PC-3 (cell line): ENCODE measurements around the gene SH3BP4. TPM values are rescaled to one million over a fixed set of nuclear protein-coding genes. Genes with fewer than 3 reads are reported as not detected.

Experiments used
- ATAC-seq: fragments of 200-7000 bp; cut with Tn5 transposase; 2 replicates; pipeline ENCODE4 v1.9.1; 2020; ENCODE audit warnings: mild to moderate bottlenecking, moderate library complexity
- BruUV-seq: library from RNA; stranded (reverse); fragments of 400-500 nt; replicated peaks from 2 replicates; lab custom pipeline; 2021; lab: Mats Ljungman, UMichigan
- CTCF ChIA-PET: fragments of 300-600 bp; sonication (Branson Sonifier 250); formaldehyde crosslinking; loops from one replicate; lab custom pipeline; 2022; ENCODE audit warnings: antibody characterized with exemption; lab: Charles Lee
- POLR2A ChIA-PET: fragments of 300-600 bp; sonication (Branson Sonifier 250); formaldehyde crosslinking; loops from one replicate; lab custom pipeline; 2022; ENCODE audit warnings: antibody characterized with exemption; ENCODE audit not compliant: unreplicated experiment; lab: Charles Lee
- DNase-seq: peaks from one replicate; pipeline ENCODE4 v3.0.0-alpha.2; 2015
- H2AFZ ChIP-seq: fragments of 300-600 bp; sonication (generic); 2 replicates; pipeline ENCODE4 v1.6.0; 2016; ENCODE audit warnings: antibody characterized with exemption, low read length
- H3F3A ChIP-seq: fragments of 300-600 bp; sonication (generic); one replicate; pipeline ENCODE4 v1.6.0; 2017; ENCODE audit warnings: antibody characterized with exemption, low read length, control low read depth, mild to moderate bottlenecking; ENCODE audit not compliant: unreplicated experiment
- H3K27ac ChIP-seq: fragments of 300-600 bp; sonication (generic); 2 replicates; pipeline ENCODE4 v1.5.1; 2016; ENCODE audit warnings: mild to moderate bottlenecking, low read length
- H3K27me3 ChIP-seq: fragments of 300-600 bp; sonication (generic); 2 replicates; pipeline ENCODE4 v1.6.1; 2016; ENCODE audit warnings: low read length, mixed read lengths
- H3K36me3 ChIP-seq: fragments of 300-600 bp; sonication (generic); 2 replicates; pipeline ENCODE4 v1.6.1; 2016; ENCODE audit warnings: low read depth, mixed run types, low read length, mixed read lengths
- H3K4me1 ChIP-seq: fragments of 300-600 bp; sonication (generic); 2 replicates; pipeline ENCODE4 v1.5.1; 2016; ENCODE audit warnings: low read length; ENCODE audit not compliant: insufficient read depth
- H3K4me2 ChIP-seq: fragments of 300-600 bp; sonication (generic); 2 replicates; pipeline ENCODE4 v1.6.0; 2016; ENCODE audit warnings: low read length
- H3K4me3 ChIP-seq: fragments of 300-600 bp; sonication (generic); 2 replicates; pipeline ENCODE4 v1.5.1; 2016; ENCODE audit warnings: mild to moderate bottlenecking, low read length, mixed read lengths
- H3K79me2 ChIP-seq: fragments of 300-600 bp; sonication (generic); 2 replicates; pipeline ENCODE4 v1.6.1; 2017; ENCODE audit warnings: low read length, mixed read lengths
- H3K9ac ChIP-seq: fragments of 300-600 bp; sonication (generic); 2 replicates; pipeline ENCODE4 v1.6.0; 2016; ENCODE audit warnings: mild to moderate bottlenecking, low read length
- H3K9me2 ChIP-seq: fragments of 300-600 bp; sonication (generic); replicated peaks from 2 replicates; pipeline ENCODE4 v1.6.1; 2016; ENCODE audit warnings: mixed run types, low read length, mixed read lengths
- H3K9me3 ChIP-seq: fragments of 300-600 bp; sonication (generic); 2 replicates; pipeline ENCODE4 v1.6.1; 2016; ENCODE audit warnings: low read length, mixed read lengths
- H4K20me1 ChIP-seq: fragments of 300-600 bp; sonication (generic); 2 replicates; pipeline ENCODE4 v1.6.1; 2016; ENCODE audit warnings: low read length, mixed read lengths
- EZH2 ChIP-seq: fragments of 300-600 bp; sonication (generic); IDR thresholded peaks from one replicate; pipeline ENCODE4 v1.6.1; 2017; ENCODE audit warnings: antibody characterized with exemption, mild to moderate bottlenecking, low read length; ENCODE audit not compliant: unreplicated experiment
- EZH2phosphoT487 ChIP-seq: fragments of 300-600 bp; sonication (generic); IDR thresholded peaks from 2 replicates; pipeline ENCODE4 v1.6.1; 2018; ENCODE audit warnings: mild to moderate bottlenecking, antibody characterized with exemption, low read length, borderline replicate concordance
- intact Hi-C: fragments of 100-400 bp; cut with micrococcal nuclease; formaldehyde crosslinking; loops from 2 replicates; pipeline ENCODE4 v1.9.0; 2023
- total RNA-seq: library from RNA; depleted of rRNA; stranded (reverse); fragments of >200 nt; gene quantifications from 2 replicates; pipeline ENCODE4 v1.2.3, GENCODE V29; 2014
- TF ChIP-seq, protein P1 (sequence below): fragments of 300-600 bp; sonication (generic); conservative IDR thresholded peaks from 2 replicates; pipeline ENCODE4 v1.5.1; 2017; ENCODE audit warnings: antibody characterized with exemption, low read depth, mild to moderate bottlenecking, low read length

SH3BP4 gene
- total RNA-seq, 1 experiment from 2014 or later = 35.2 TPM

DNA sequence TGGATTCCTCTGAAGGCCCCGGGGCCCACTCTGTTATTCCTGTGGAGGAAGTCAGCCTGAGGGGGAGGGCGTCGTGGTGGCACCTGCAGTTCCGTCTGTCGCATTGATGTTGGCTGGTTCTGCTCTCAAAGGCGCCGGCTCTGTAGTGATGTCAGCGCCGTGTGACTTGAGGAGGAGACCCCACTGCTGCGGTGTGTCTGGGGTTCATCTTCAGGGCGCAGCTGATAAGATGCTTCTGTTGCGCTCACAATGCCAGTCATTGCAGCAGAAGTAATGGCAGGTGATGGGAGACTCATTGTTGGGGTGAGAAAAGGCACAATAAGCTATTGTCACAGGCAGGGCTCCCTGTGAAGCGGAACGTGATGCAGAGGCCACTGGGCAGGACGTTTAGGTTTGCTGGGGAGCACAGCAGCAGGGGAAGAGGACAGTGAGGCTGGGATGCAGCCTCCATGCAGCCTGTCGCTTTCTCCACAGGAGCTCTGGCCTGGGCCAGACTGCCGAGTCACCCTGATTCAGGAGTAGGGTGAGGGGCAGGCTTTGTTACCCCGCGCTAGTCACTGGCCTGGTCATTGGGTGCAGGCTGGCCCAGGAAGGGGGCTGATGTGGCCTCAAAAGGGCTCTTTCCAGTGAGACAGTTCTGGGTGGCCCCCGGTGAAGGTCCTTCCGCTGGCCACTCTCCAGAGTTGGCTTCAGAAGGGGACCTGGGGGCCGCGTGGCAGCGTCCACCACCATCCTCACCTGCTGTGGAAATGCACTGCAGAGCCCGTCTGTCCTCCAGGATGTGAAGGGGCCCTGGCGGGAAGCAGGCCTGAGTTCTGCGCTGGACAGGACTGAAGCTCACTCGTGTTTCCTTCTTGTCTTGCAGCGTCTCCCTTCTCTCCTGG is 42.9 kb downstream of the SH3BP4 start:
- intact Hi-C loops = no loop called here
- no peak for DNase-seq
- POLR2A ChIA-PET = no interaction called here
- CTCF ChIA-PET = no interaction called here
- ATAC-seq = no peak
- Histone ChIP-seq H3K9me3 (no peaks in the 10 kb centered on the region), H3K4me3 (no peak overlapping the region), H3K27me3 (no peaks in the 10 kb centered on the region), H3K9ac (no peak overlapping the region), H3K9me2 (no peaks in the 10 kb centered on the region), H3K4me2 (no peak overlapping the region), H3F3A (no peaks in the 10 kb centered on the region), H4K20me1 (no peaks in the 10 kb centered on the region), H3K4me1 (peaks cover 5% of the 10 kb centered on the region), H3K79me2 (peaks cover 69% of the 10 kb centered on the region), H3K27ac (no peak overlapping the region), H2AFZ (no peak overlapping the region), H3K36me3 (no peaks in the 10 kb centered on the region; the same call in 1 of the 2 replicates)
- TF ChIP-seq, protein P1, sequence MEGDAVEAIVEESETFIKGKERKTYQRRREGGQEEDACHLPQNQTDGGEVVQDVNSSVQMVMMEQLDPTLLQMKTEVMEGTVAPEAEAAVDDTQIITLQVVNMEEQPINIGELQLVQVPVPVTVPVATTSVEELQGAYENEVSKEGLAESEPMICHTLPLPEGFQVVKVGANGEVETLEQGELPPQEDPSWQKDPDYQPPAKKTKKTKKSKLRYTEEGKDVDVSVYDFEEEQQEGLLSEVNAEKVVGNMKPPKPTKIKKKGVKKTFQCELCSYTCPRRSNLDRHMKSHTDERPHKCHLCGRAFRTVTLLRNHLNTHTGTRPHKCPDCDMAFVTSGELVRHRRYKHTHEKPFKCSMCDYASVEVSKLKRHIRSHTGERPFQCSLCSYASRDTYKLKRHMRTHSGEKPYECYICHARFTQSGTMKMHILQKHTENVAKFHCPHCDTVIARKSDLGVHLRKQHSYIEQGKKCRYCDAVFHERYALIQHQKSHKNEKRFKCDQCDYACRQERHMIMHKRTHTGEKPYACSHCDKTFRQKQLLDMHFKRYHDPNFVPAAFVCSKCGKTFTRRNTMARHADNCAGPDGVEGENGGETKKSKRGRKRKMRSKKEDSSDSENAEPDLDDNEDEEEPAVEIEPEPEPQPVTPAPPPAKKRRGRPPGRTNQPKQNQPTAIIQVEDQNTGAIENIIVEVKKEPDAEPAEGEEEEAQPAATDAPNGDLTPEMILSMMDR = no peak
- TF ChIP-seq EZH2 = no peak
- no peak for TF ChIP-seq EZH2phosphoT487
- no TSS peak for BruUV-seq

- DNase-seq (no peak), ATAC-seq (no peak)
- CTCF ChIA-PET = no interaction called here
- H3F3A ChIP-seq = no peaks in the 10 kb centered on the region
- no peak overlapping the region for H3K4me2 ChIP-seq
- H3K4me3 ChIP-seq = no peak overlapping the region
- BruUV-seq = no TSS peak
- no peaks in the 10 kb centered on the region for H3K9me2 ChIP-seq
- H2AFZ ChIP-seq = no peak overlapping the region
- H3K9ac ChIP-seq = no peak overlapping the region
- H3K36me3 ChIP-seq = no peaks in the 10 kb centered on the region; the same call in 1 of the 2 replicates
- H3K9me3 ChIP-seq = no peaks in the 10 kb centered on the region
- no peaks in the 10 kb centered on the region for H3K27me3 ChIP-seq
- intact Hi-C loops = no loop called here
- H4K20me1 ChIP-seq = no peaks in the 10 kb centered on the region
- H3K4me1 ChIP-seq = no peaks in the 10 kb centered on the region
- H3K79me2 ChIP-seq = peaks cover 66% of the 10 kb centered on the region
- TF ChIP-seq, protein P1 = no peak
- no peak for TF ChIP-seq EZH2phosphoT487
- no peak for TF ChIP-seq EZH2
- no peak overlapping the region for H3K27ac ChIP-seq
- POLR2A ChIA-PET = no interaction called here
Observed at GRCh38 chr2:234995332-234996068, 43.7 kb downstream of the SH3BP4 start.
